Thymus (tissue), 11 donors: ENCODE results near the gene ATP8A1. TPM values are rescaled to one million over a fixed set of nuclear protein-coding genes. Genes with fewer than 3 reads are reported as not detected.

ENCODE experiments used
- DNase-seq, 9 donors: peaks; one replicate each; pipeline ENCODE4 v3.0.0-alpha.2; 2013; ENCODE audit warnings: low spot score in 9 of 9, low read depth in 6 of 9, missing footprints in 1 of 9
- H3K27ac ChIP-seq, 2 donors: one replicate each; pipeline ENCODE4 v1.5.1; 2013; ENCODE audit warnings: control low read depth in 1 of 2, low read depth in 1 of 2, low read length in 1 of 2, mild to moderate bottlenecking in 1 of 2, moderate library complexity in 1 of 2
- H3K27me3 ChIP-seq, 2 donors: one replicate each; pipeline ENCODE4 v1.5.1; 2013; ENCODE audit warnings: low read length in 1 of 2; ENCODE audit not compliant: control insufficient read depth in 2 of 2, insufficient read depth in 1 of 2
- H3K36me3 ChIP-seq, 2 donors: one replicate each; pipeline ENCODE4 v1.5.1; 2013; ENCODE audit warnings: low read length in 1 of 2, mild to moderate bottlenecking in 1 of 2, moderate library complexity in 1 of 2; ENCODE audit not compliant: control insufficient read depth in 2 of 2, insufficient read depth in 2 of 2
- H3K4me1 ChIP-seq, 2 donors: one replicate each; pipeline ENCODE4 v1.5.1; 2013; ENCODE audit warnings: low read length in 2 of 2; ENCODE audit not compliant: control insufficient read depth in 2 of 2, insufficient read depth in 2 of 2
- H3K4me3 ChIP-seq, 2 donors: one replicate each; pipeline ENCODE4 v1.5.1; 2013; ENCODE audit warnings: low read length in 2 of 2, control low read depth in 1 of 2, mild to moderate bottlenecking in 1 of 2
- H3K9me3 ChIP-seq, 2 donors: one replicate each; pipeline ENCODE4 v1.5.1; 2013; ENCODE audit warnings: low read length in 1 of 2, mild to moderate bottlenecking in 1 of 2; ENCODE audit not compliant: control insufficient read depth in 2 of 2, insufficient read depth in 1 of 2
- WGBS: extraction: QIAGEN DNeasy Blood & Tissue Kit; methylation state at CpG from one replicate; pipeline ENCODE4 v1.1.7; 2013; 5-methylcytosine and 5-hydroxymethylcytosine counted together
- polyA plus RNA-seq: library from polyadenylated mRNA; stranded (reverse); fragments of 200-250 nt; gene quantifications from one replicate; pipeline ENCODE4 v1.2.3, GENCODE V29; 2013
- total RNA-seq: library from RNA; stranded (reverse); fragments of 120-200 nt; gene quantifications from one replicate; pipeline ENCODE4 v1.2.4, GENCODE V29; 2013
- donor health status: healthy.

Gene ATP8A1
- total and polyA plus RNA-seq, 2 donors: 25.0 to 30.9 TPM

- peaks cover 0 to 10% of the 10 kb centered on the region in 2 donors for H3K36me3 ChIP-seq
- no peak overlapping the region for H3K27ac ChIP-seq
- no peaks in the 10 kb centered on the region for H3K27me3 ChIP-seq
- no peaks in the 10 kb centered on the region for H3K4me1 ChIP-seq
- no peak for DNase-seq
- 96% methylated on average over 4 of the region's 4 CpGs for WGBS
- no peak overlapping the region for H3K4me3 ChIP-seq
- no peaks in the 10 kb centered on the region for H3K9me3 ChIP-seq
Measured at GRCh38 chr4:42531341-42532030, 125.4 kb downstream of the ATP8A1 start.

GRCh38 chr4:42523066-42523718 lies 133.7 kb downstream of the ATP8A1 start:
- no peaks in the 10 kb centered on the region for H3K27me3 ChIP-seq
- H3K27ac ChIP-seq: no peak overlapping the region
- 94% methylated on average over 3 of the region's 3 CpGs for WGBS
- H3K4me1 ChIP-seq: no peaks in the 10 kb centered on the region
- DNase-seq: no peak
- H3K4me3 ChIP-seq: no peak overlapping the region
- H3K36me3 ChIP-seq: peaks cover 10 to 14% of the 10 kb centered on the region in 2 donors
- H3K9me3 ChIP-seq: no peaks in the 10 kb centered on the region

GRCh38 chr4:42519803-42520417 lies 137.0 kb downstream of the ATP8A1 start:
- H3K36me3 ChIP-seq: peaks cover 10 to 11% of the 10 kb centered on the region in 2 donors
- DNase-seq: peak in 8 of 9 donors; percentile 5 to 67 (median 50)
- no peaks in the 10 kb centered on the region for H3K27me3 ChIP-seq
- H3K27ac ChIP-seq: no peak overlapping the region
- WGBS: 32% methylated on average over 3 of the region's 3 CpGs
- H3K4me3 ChIP-seq: no peak overlapping the region
- no peaks in the 10 kb centered on the region for H3K9me3 ChIP-seq
- H3K4me1 ChIP-seq: peaks cover 0 to 2% of the 10 kb centered on the region in 2 donors

- Histone ChIP-seq H3K27me3 (no peaks in the 10 kb centered on the region), H3K27ac (no peak overlapping the region), H3K4me3 (no peak overlapping the region), H3K9me3 (no peaks in the 10 kb centered on the region), H3K4me1 (peaks cover 0 to 2% of the 10 kb centered on the region in 2 donors), H3K36me3 (no peaks in the 10 kb centered on the region)
- WGBS: 72% methylated on average over 5 of the region's 5 CpGs
- no peak for DNase-seq
Measured at GRCh38 chr4:42515156-42515884, 141.6 kb downstream of the ATP8A1 start.

GRCh38 chr4:42513748-42514492 lies 143.0 kb downstream of the ATP8A1 start:
- H3K4me3 ChIP-seq: no peak overlapping the region
- no peak overlapping the region for H3K27ac ChIP-seq
- no peaks in the 10 kb centered on the region for H3K27me3 ChIP-seq
- no peak for DNase-seq
- peaks cover 0 to 2% of the 10 kb centered on the region in 2 donors for H3K4me1 ChIP-seq
- no peaks in the 10 kb centered on the region for H3K9me3 ChIP-seq
- 97% methylated on average over 5 of the region's 5 CpGs for WGBS
- no peaks in the 10 kb centered on the region for H3K36me3 ChIP-seq

- WGBS: 97% methylated on average over 3 of the region's 3 CpGs
- peaks cover 0 to 2% of the 10 kb centered on the region in 2 donors for H3K4me1 ChIP-seq
- H3K36me3 ChIP-seq: no peaks in the 10 kb centered on the region
- DNase-seq: no peak
- H3K27ac ChIP-seq: no peak overlapping the region
- H3K27me3 ChIP-seq: no peaks in the 10 kb centered on the region
- H3K9me3 ChIP-seq: no peaks in the 10 kb centered on the region
- no peak overlapping the region for H3K4me3 ChIP-seq
Measured at GRCh38 chr4:42512226-42512625, 144.7 kb downstream of the ATP8A1 start.

- no peak for DNase-seq
- H3K9me3 ChIP-seq: no peaks in the 10 kb centered on the region
- H3K27ac ChIP-seq: no peak overlapping the region
- no peak overlapping the region for H3K4me3 ChIP-seq
- no peaks in the 10 kb centered on the region for H3K4me1 ChIP-seq
- no peaks in the 10 kb centered on the region for H3K27me3 ChIP-seq
- peaks cover 4 to 7% of the 10 kb centered on the region in 2 donors for H3K36me3 ChIP-seq
Measured at GRCh38 chr4:42510225-42510624, 146.7 kb downstream of the ATP8A1 start.

GRCh38 chr4:42501624-42502401 lies 155.1 kb downstream of the ATP8A1 start:
- no peaks in the 10 kb centered on the region for H3K4me1 ChIP-seq
- no peaks in the 10 kb centered on the region for H3K9me3 ChIP-seq
- no peak overlapping the region for H3K4me3 ChIP-seq
- H3K27ac ChIP-seq: no peak overlapping the region
- no peak for DNase-seq
- H3K36me3 ChIP-seq: peaks cover 6 to 7% of the 10 kb centered on the region in 2 donors
- H3K27me3 ChIP-seq: no peaks in the 10 kb centered on the region
- 97% methylated on average over 6 of the region's 6 CpGs for WGBS
